Stimulated activated CD8-positive, alpha-beta memory T cell treated with anti-CD3 and anti-CD28 coated beads, Interleukin-15, amount 100 ng/mL, for 24 hours (primary cell): ENCODE results near the gene SCUBE3.

Source experiments
- DNase-seq: peaks from one replicate; pipeline ENCODE4 v3.0.0-alpha.2; 2020; ENCODE audit warnings: low read depth

The SCUBE3 gene

GRCh38 chr6:35213298-35213791 is 411 bp upstream of the SCUBE3 start:
- no peak for DNase-seq

- no peak for DNase-seq
These were observed 1.3 kb downstream of the SCUBE3 start for GRCh38 chr6:35214869-35215664.

- DNase-seq: no peak
These were observed 2.1 kb downstream of the SCUBE3 start for GRCh38 chr6:35215665-35216411.

- no peak for DNase-seq
These were observed 2.6 kb downstream of the SCUBE3 start for GRCh38 chr6:35216412-35216732.

GRCh38 chr6:35216851-35217811 is 3.4 kb downstream of the SCUBE3 start:
- no peak for DNase-seq

GRCh38 chr6:35218021-35218420 is 4.3 kb downstream of the SCUBE3 start:
- no peak for DNase-seq

- DNase-seq: no peak
These were observed 4.7 kb downstream of the SCUBE3 start for GRCh38 chr6:35218456-35218855.

- DNase-seq: no peak
These were observed 6.0 kb downstream of the SCUBE3 start for GRCh38 chr6:35219683-35220326.

- DNase-seq: no peak
These were observed 7.0 kb downstream of the SCUBE3 start for GRCh38 chr6:35220711-35221110.

GRCh38 chr6:35223396-35223795 is 9.6 kb downstream of the SCUBE3 start:
- DNase-seq: no peak

- no peak for DNase-seq
These were observed 11.0 kb downstream of the SCUBE3 start for GRCh38 chr6:35224720-35225119.

- no peak for DNase-seq
These were observed 14.7 kb downstream of the SCUBE3 start for GRCh38 chr6:35228481-35228880.

GRCh38 chr6:35229304-35229703 is 15.5 kb downstream of the SCUBE3 start:
- no peak for DNase-seq

- DNase-seq: no peak
These were observed 16.7 kb downstream of the SCUBE3 start for GRCh38 chr6:35230498-35230897.

- no peak for DNase-seq
These were observed 17.2 kb downstream of the SCUBE3 start for GRCh38 chr6:35230950-35231349.

GRCh38 chr6:35231563-35231962 is 17.8 kb downstream of the SCUBE3 start:
- DNase-seq: no peak

- no peak for DNase-seq
These were observed 21.1 kb downstream of the SCUBE3 start for GRCh38 chr6:35234901-35235300.

- no peak for DNase-seq
These were observed 22.5 kb downstream of the SCUBE3 start for GRCh38 chr6:35236223-35236622.

- no peak for DNase-seq
These were observed 23.7 kb downstream of the SCUBE3 start for GRCh38 chr6:35237476-35237875.

- DNase-seq: no peak
These were observed 25.1 kb downstream of the SCUBE3 start for GRCh38 chr6:35238843-35239289.

- no peak for DNase-seq
These were observed 25.8 kb downstream of the SCUBE3 start for GRCh38 chr6:35239581-35239980.
